ENCODE data around the gene PCGF5.

Gene PCGF5

GRCh38 chr10:91226093-91226492 lies 5.6 kb downstream of the PCGF5 start:
- no peak for TF ChIP-seq ZBTB48 (tag by site-specific recombination; IDR thresholded peaks at IDR 0.05)
- TF ChIP-seq ZNF768 (tag by site-specific recombination; IDR thresholded peaks at IDR 0.05), result no peak
- no peak for TF ChIP-seq MZF1 (tag by site-specific recombination; IDR thresholded peaks at IDR 0.05; ENCODE audit: borderline replicate concordance)
- TF ChIP-seq ZNF501 (tag by site-specific recombination; IDR thresholded peaks at IDR 0.05), result no peak
- no peak for TF ChIP-seq ATF2 (tag by site-specific recombination; IDR thresholded peaks at IDR 0.05; ENCODE audit: low read depth)
- TF ChIP-seq GLI2 (tag by site-specific recombination; IDR thresholded peaks at IDR 0.05; ENCODE audit: borderline replicate concordance, low read depth), result no peak
- no peak for TF ChIP-seq ZNF514 (tag by site-specific recombination; IDR thresholded peaks at IDR 0.05)
- no peak for TF ChIP-seq ZNF776 (tag by site-specific recombination; IDR thresholded peaks at IDR 0.05; ENCODE audit: borderline replicate concordance)
- no peak for TF ChIP-seq HOXC10 (CRISPR knock-in tag; IDR thresholded peaks at IDR 0.05)
- no peak for TF ChIP-seq IKZF3 (tag by site-specific recombination; IDR thresholded peaks at IDR 0.05)
- no peak for TF ChIP-seq ZNF610 (tag by site-specific recombination; IDR thresholded peaks at IDR 0.05; ENCODE audit: borderline replicate concordance)
- no peak for TF ChIP-seq ZNF677 (tag by site-specific recombination; IDR thresholded peaks at IDR 0.05)
- TF ChIP-seq ZSCAN23 (tag by site-specific recombination; IDR thresholded peaks at IDR 0.05), result no peak
- TF ChIP-seq ZNF76 (tag by site-specific recombination; IDR thresholded peaks at IDR 0.05; ENCODE audit: borderline replicate concordance, low read depth), result no peak
- no peak for TF ChIP-seq ZNF169 (tag by site-specific recombination; IDR thresholded peaks at IDR 0.05)
- no peak for TF ChIP-seq ZFP41 (tag by site-specific recombination; IDR thresholded peaks at IDR 0.05; ENCODE audit: borderline replicate concordance)
- TF ChIP-seq ZIC2 (tag by site-specific recombination; IDR thresholded peaks at IDR 0.05), result no peak
- no peak for TF ChIP-seq ZNF266 (tag by site-specific recombination; IDR thresholded peaks at IDR 0.05; ENCODE audit: low read depth)
- TF ChIP-seq ZNF449 (tag by site-specific recombination; IDR thresholded peaks at IDR 0.05), result no peak
- Histone ChIP-seq H3K9me3 (ENCODE audit: control insufficient read depth, insufficient read depth, low read depth, low read length) (no peaks in the 10 kb centered on the region), H3K36me3 (ENCODE audit: control insufficient read depth in 2 of 2, insufficient read depth in 1 of 2, low read length in 2 of 2) (peaks cover 0 to 26% of the 10 kb centered on the region in 2 experiments; a peak in 2 of 3 replicates), H3K27ac (ENCODE audit: extremely low read depth, low read depth, low read length) (no peak overlapping the region), H3K4me3 (ENCODE audit: low read depth, low read length) (no peak overlapping the region), H3K4me1 (ENCODE audit: control insufficient read depth, insufficient read depth, low read length) (no peaks in the 10 kb centered on the region)
- ChIA-PET CTCF (interaction anchor here (0.6 to 1.1 kb wide), 5 partner anchors 24 to 1013 kb away, joined by 3 to 4 read pairs (median 3); no protein-coding TSS in a partner anchor), POLR2A (interaction anchor here (0.7 kb wide), 1 partner anchor 24 kb away, joined by 3 read pairs; no protein-coding TSS in a partner anchor)

GRCh38 chr10:91227576-91227975 lies 7.1 kb downstream of the PCGF5 start:
- no peaks in the 10 kb centered on the region for H3K4me1 ChIP-seq (ENCODE audit: control insufficient read depth, insufficient read depth, low read length)
- H3K36me3 ChIP-seq (ENCODE audit: control insufficient read depth in 2 of 2, insufficient read depth in 1 of 2, low read length in 2 of 2), result peaks cover 0 to 26% of the 10 kb centered on the region in 2 experiments; a peak in 2 of 3 replicates
- ChIA-PET POLR2A (no interaction called here), CTCF (no interaction called here)
- no peak overlapping the region for H3K27ac ChIP-seq (ENCODE audit: extremely low read depth, low read depth, low read length)
- no peak overlapping the region for H3K4me3 ChIP-seq (ENCODE audit: low read depth, low read length)
- no peaks in the 10 kb centered on the region for H3K9me3 ChIP-seq (ENCODE audit: control insufficient read depth, insufficient read depth, low read depth, low read length)
- TF ChIP-seq ZNF580 (tag by site-specific recombination; IDR thresholded peaks at IDR 0.05), result no peak
- no peak for TF ChIP-seq ZNF239 (tag by site-specific recombination; IDR thresholded peaks at IDR 0.05)
- TF ChIP-seq ZBTB44 (tag by site-specific recombination; IDR thresholded peaks at IDR 0.05), result no peak
- no peak for TF ChIP-seq ZXDB (tag by site-specific recombination; IDR thresholded peaks at IDR 0.05)
- TF ChIP-seq ZNF404 (tag by site-specific recombination; IDR thresholded peaks at IDR 0.05), result no peak
- TF ChIP-seq ZNF23 (tag by site-specific recombination; IDR thresholded peaks at IDR 0.05; ENCODE audit: borderline replicate concordance), result no peak
- TF ChIP-seq ZFHX2 (tag by site-specific recombination; conservative IDR thresholded peaks at IDR 0.05), result no peak
- no peak for TF ChIP-seq ZNF701 (tag by site-specific recombination; IDR thresholded peaks at IDR 0.05)
- TF ChIP-seq ZNF280C (tag by site-specific recombination; IDR thresholded peaks at IDR 0.05), result no peak
- no peak for TF ChIP-seq ZNF174 (tag by site-specific recombination; IDR thresholded peaks at IDR 0.05)
- TF ChIP-seq ZNF664 (tag by site-specific recombination; IDR thresholded peaks at IDR 0.05), result no peak
- TF ChIP-seq ZNF658 (tag by site-specific recombination; IDR thresholded peaks at IDR 0.05), result no peak

Data from HEK293 (cell line).